Thoracic aorta (tissue), 2 donors: ENCODE data around the gene DSG2. TPM values are rescaled to one million over a fixed set of nuclear protein-coding genes. Genes with fewer than 3 reads are reported as not detected.

ENCODE experiments used
- ATAC-seq: fragments of 150-250 bp; one replicate; pipeline ENCODE4 v1.8.0; 2017; ENCODE audit warnings: low read depth; ENCODE audit not compliant: insufficient number of reproducible peaks, low FRiP score
- DNase-seq: peaks from one replicate; pipeline ENCODE4 v3.0.0-alpha.2; 2020; ENCODE audit warnings: low spot score
- H3K27ac ChIP-seq, 2 donors: fragments of 200-600 bp; sonication (generic); 1 replicate in 1 of 2; 2 replicates in 1 of 2; pipeline ENCODE4 v1.5.1; 2016; ENCODE audit warnings: mild to moderate bottlenecking in 2 of 2, moderate library complexity in 2 of 2
- H3K27me3 ChIP-seq: fragments of 200-600 bp; sonication (generic); replicated peaks from 2 replicates; pipeline ENCODE4 v1.6.0; 2016; ENCODE audit warnings: mild to moderate bottlenecking; ENCODE audit not compliant: insufficient read depth
- H3K36me3 ChIP-seq: fragments of 200-600 bp; sonication (generic); one replicate; pipeline ENCODE4 v1.5.1; 2016
- H3K4me1 ChIP-seq, 2 donors: fragments of 200-600 bp; sonication (generic); 1 replicate in 1 of 2; 2 replicates in 1 of 2; pipeline versions ENCODE4 v1.5.1 to v1.6.0; 2016; ENCODE audit warnings: low read depth in 2 of 2, mild to moderate bottlenecking in 1 of 2; ENCODE audit not compliant: control insufficient read depth in 1 of 2
- H3K4me3 ChIP-seq: fragments of 200-600 bp; sonication (generic); 2 replicates; pipeline ENCODE4 v1.5.1; 2016; ENCODE audit warnings: mild to moderate bottlenecking
- H3K9me3 ChIP-seq: fragments of 200-600 bp; sonication (generic); 2 replicates; pipeline ENCODE4 v1.5.1; 2016
- CTCF ChIP-seq: fragments of 200-600 bp; sonication (generic); IDR thresholded peaks from one replicate; pipeline ENCODE4 v1.5.1; 2019; ENCODE audit warnings: antibody characterized with exemption
- total RNA-seq, 2 donors: library from RNA; depleted of rRNA; stranded (reverse); fragments of >200 nt; gene quantifications; one replicate each; pipeline versions ENCODE4 v1.1.0 to v1.2.3, GENCODE V29; 2016

DSG2 gene
- total RNA-seq, 2 donors from 2014 or later: 0.81 to 2.8 TPM

- Histone ChIP-seq H3K27ac (no peak overlapping the region), H3K27me3 (no peaks in the 10 kb centered on the region), H3K36me3 (no peaks in the 10 kb centered on the region), H3K4me3 (no peak overlapping the region), H3K9me3 (no peaks in the 10 kb centered on the region), H3K4me1 (no peaks in the 10 kb centered on the region)
- ATAC-seq (no peak), DNase-seq (no peak)
- TF ChIP-seq CTCF: no peak
These were observed 19.3 kb upstream of the DSG2 start for GRCh38 chr18:31478688-31479087.

GRCh38 chr18:31482051-31482450, 15.9 kb upstream of the DSG2 start:
- Histone ChIP-seq H3K4me1 (no peaks in the 10 kb centered on the region), H3K9me3 (no peaks in the 10 kb centered on the region), H3K4me3 (no peak overlapping the region), H3K27ac (no peak overlapping the region), H3K27me3 (no peaks in the 10 kb centered on the region), H3K36me3 (no peaks in the 10 kb centered on the region)
- TF ChIP-seq CTCF: no peak
- ATAC-seq: no peak
- DNase-seq: no peak

GRCh38 chr18:31483396-31483795, 14.6 kb upstream of the DSG2 start:
- Histone ChIP-seq H3K4me3 (no peak overlapping the region), H3K9me3 (no peaks in the 10 kb centered on the region), H3K4me1 (no peaks in the 10 kb centered on the region), H3K36me3 (no peaks in the 10 kb centered on the region), H3K27ac (no peak overlapping the region), H3K27me3 (no peaks in the 10 kb centered on the region)
- ATAC-seq: no peak
- no peak for DNase-seq
- no peak for TF ChIP-seq CTCF

- TF ChIP-seq CTCF: no peak
- DNase-seq: no peak
- Histone ChIP-seq H3K4me3 (no peak overlapping the region), H3K9me3 (no peaks in the 10 kb centered on the region), H3K27ac (no peak overlapping the region), H3K27me3 (no peaks in the 10 kb centered on the region), H3K36me3 (no peaks in the 10 kb centered on the region), H3K4me1 (no peaks in the 10 kb centered on the region)
- ATAC-seq: no peak
These were observed 13.5 kb upstream of the DSG2 start for GRCh38 chr18:31484461-31484860.

- no peaks in the 10 kb centered on the region for H3K36me3 ChIP-seq
- no peaks in the 10 kb centered on the region for H3K27me3 ChIP-seq
- H3K4me3 ChIP-seq: no peak overlapping the region
- H3K4me1 ChIP-seq: no peaks in the 10 kb centered on the region
- no peak for TF ChIP-seq CTCF
- ATAC-seq: no peak
- H3K27ac ChIP-seq: no peak overlapping the region
- no peaks in the 10 kb centered on the region for H3K9me3 ChIP-seq
- no peak for DNase-seq
These were observed 11.8 kb upstream of the DSG2 start for GRCh38 chr18:31486165-31486564.
